Measurements from ENCODE around the gene RPP40.

RPP40 gene

GRCh38 chr6:5025911-5026819, 22.3 kb upstream of the RPP40 start:
- peak in 1 of 2 experiments; percentile 54 for DNase-seq (ENCODE audit: low read depth in 1 of 2, low spot score in 1 of 2)
- peak overlapping the region; percentile 4; the same call in 1 of the 2 replicates for H3K27ac ChIP-seq (replicated peaks)
- H3K27me3 ChIP-seq (ENCODE audit: insufficient read depth, poor library complexity, severe bottlenecking), result no peaks in the 10 kb centered on the region
- H3K4me3 ChIP-seq (replicated peaks; ENCODE audit: insufficient read depth, low read length), result peak overlapping the region; percentile 47
- peak; percentile 56 for TF ChIP-seq REST (IDR thresholded peaks at IDR 0.05; ENCODE audit: insufficient replicate concordance, low read depth)
- TF ChIP-seq SPI1 (IDR thresholded peaks at IDR 0.05; ENCODE audit: borderline replicate concordance, low read depth), result peak; percentile 68; the same call in 1 of the 2 replicates
- no peak for TF ChIP-seq CTCF (IDR thresholded peaks at IDR 0.05; ENCODE audit: insufficient read depth, low read length)
- TF ChIP-seq GABPA (IDR thresholded peaks at IDR 0.05; ENCODE audit: low read depth), result no peak
- no peak for TF ChIP-seq POLR2AphosphoS5 (IDR thresholded peaks at IDR 0.05; ENCODE audit: low read depth)

GRCh38 chr6:5023923-5024322, 20.1 kb upstream of the RPP40 start:
- Histone ChIP-seq H3K4me3 (replicated peaks; ENCODE audit: insufficient read depth, low read length) (no peak overlapping the region), H3K27me3 (ENCODE audit: insufficient read depth, poor library complexity, severe bottlenecking) (no peaks in the 10 kb centered on the region), H3K27ac (replicated peaks) (no peak overlapping the region)
- TF ChIP-seq CTCF (IDR thresholded peaks at IDR 0.05; ENCODE audit: insufficient read depth, low read length) (no peak), POLR2AphosphoS5 (IDR thresholded peaks at IDR 0.05; ENCODE audit: low read depth) (no peak), REST (IDR thresholded peaks at IDR 0.05; ENCODE audit: insufficient replicate concordance, low read depth) (no peak), GABPA (IDR thresholded peaks at IDR 0.05; ENCODE audit: low read depth) (no peak), SPI1 (IDR thresholded peaks at IDR 0.05; ENCODE audit: borderline replicate concordance, low read depth) (no peak)
- no peak for DNase-seq (ENCODE audit: low read depth in 1 of 2, low spot score in 1 of 2)

GRCh38 chr6:5020142-5020541, 16.3 kb upstream of the RPP40 start:
- no peak overlapping the region for H3K4me3 ChIP-seq (replicated peaks; ENCODE audit: insufficient read depth, low read length)
- no peak for DNase-seq (ENCODE audit: low read depth in 1 of 2, low spot score in 1 of 2)
- H3K27me3 ChIP-seq (ENCODE audit: insufficient read depth, poor library complexity, severe bottlenecking), result no peaks in the 10 kb centered on the region
- no peak for TF ChIP-seq REST (IDR thresholded peaks at IDR 0.05; ENCODE audit: insufficient replicate concordance, low read depth)
- no peak for TF ChIP-seq SPI1 (IDR thresholded peaks at IDR 0.05; ENCODE audit: borderline replicate concordance, low read depth)
- TF ChIP-seq GABPA (IDR thresholded peaks at IDR 0.05; ENCODE audit: low read depth), result no peak
- TF ChIP-seq CTCF (IDR thresholded peaks at IDR 0.05; ENCODE audit: insufficient read depth, low read length), result no peak
- no peak for TF ChIP-seq POLR2AphosphoS5 (IDR thresholded peaks at IDR 0.05; ENCODE audit: low read depth)
- H3K27ac ChIP-seq (replicated peaks), result no peak overlapping the region

Data from HL-60 (cell line).